GM12878 (cell line): ENCODE data around the gene AGBL4. TPM values are rescaled to one million over a fixed set of nuclear protein-coding genes. Genes with fewer than 3 reads are reported as not detected.

Experiments used
- ATAC-seq: fragments of 200-7000 bp; cut with Tn5 transposase; 3 replicates; pipeline ENCODE4 v1.9.1; 2020; ENCODE audit warnings: mild to moderate bottlenecking, moderate library complexity
- BruUV-seq: library from RNA; stranded (reverse); fragments of 400-500 nt; replicated peaks from 2 replicates; lab custom pipeline; 2021; lab: Mats Ljungman, UMichigan
- CTCF ChIA-PET: fragments of 300-600 bp; sonication (Branson Sonifier 250); formaldehyde crosslinking; extraction: SDS; loops from one replicate; lab custom pipeline; 2021; ENCODE audit warnings: inconsistent platforms; lab: Yijun Ruan, JAX
- POLR2A ChIA-PET: fragments of 350-600 bp; formaldehyde crosslinking; extraction: SDS; loops from one replicate; lab custom pipeline; 2021; ENCODE audit warnings: inconsistent platforms; lab: Charles Lee
- RAD21 ChIA-PET: fragments of 300-600 bp; sonication (Branson Sonifier 250); formaldehyde crosslinking; loops from one replicate; lab custom pipeline; 2023; ENCODE audit warnings: antibody characterized with exemption; ENCODE audit not compliant: unreplicated experiment; lab: Charles Lee
- SMC1A ChIA-PET: fragments of 300-600 bp; sonication (Branson Sonifier 250); formaldehyde crosslinking; loops from one replicate; lab custom pipeline; 2023; ENCODE audit not compliant: unreplicated experiment, uncharacterized antibody; lab: Charles Lee
- DNase-seq: peaks from one replicate; pipeline ENCODE4 v3.0.0-alpha.2; 2011; ENCODE audit warnings: low read depth, low spot score
- FAIRE-seq: peaks from 3 replicates; lab custom pipeline; 2011; peaks lifted over from hg19 to GRCh38; lab: Jason Lieb, UNC
- H2AFZ ChIP-seq: 2 replicates; pipeline ENCODE4 v1.6.0; 2011; ENCODE audit warnings: low read depth, low read length, control low read depth; ENCODE audit not compliant: control insufficient read depth
- H3K27ac ChIP-seq: 2 replicates; pipeline ENCODE4 v1.5.1; 2011; ENCODE audit warnings: control low read depth; ENCODE audit not compliant: control insufficient read depth, insufficient read depth
- H3K27me3 ChIP-seq, 2 experiments: replicated peaks in 1 of 2; 2 replicates each; pipeline versions ENCODE4 v1.6.0 to v1.6.1; 2011; ENCODE audit warnings: low read length in 1 of 2; ENCODE audit not compliant: control insufficient read depth in 2 of 2, insufficient read depth in 2 of 2
- H3K36me3 ChIP-seq, 2 experiments: 2 replicates each; pipeline ENCODE4 v1.5.1; 2011; ENCODE audit warnings: low read length in 1 of 2; ENCODE audit not compliant: control insufficient read depth in 2 of 2, insufficient read depth in 2 of 2
- H3K4me1 ChIP-seq: 2 replicates; pipeline ENCODE4 v1.6.1; 2011; ENCODE audit warnings: mild to moderate bottlenecking, low read length, moderate library complexity, mixed read lengths; ENCODE audit not compliant: control insufficient read depth, insufficient read depth
- H3K4me2 ChIP-seq: 2 replicates; pipeline ENCODE4 v1.6.0; 2011; ENCODE audit warnings: control low read depth; ENCODE audit not compliant: control insufficient read depth, insufficient read depth
- H3K4me3 ChIP-seq: fragments of 200-600 bp; sonication (generic); 2 replicates; pipeline ENCODE4 v1.5.1; 2016
- H3K79me2 ChIP-seq: 2 replicates; pipeline ENCODE4 v1.6.0; 2011; ENCODE audit warnings: low read length; ENCODE audit not compliant: control insufficient read depth, insufficient read depth
- H3K9ac ChIP-seq: 2 replicates; pipeline ENCODE4 v1.8.0; 2011; ENCODE audit warnings: low read length, control low read depth, mixed read lengths; ENCODE audit not compliant: control insufficient read depth, insufficient read depth
- H3K9me3 ChIP-seq: replicated peaks from 3 replicates; pipeline ENCODE4 v1.5.1; 2011; ENCODE audit warnings: mild to moderate bottlenecking, low read length; ENCODE audit not compliant: control insufficient read depth, insufficient read depth
- H4K20me1 ChIP-seq: 2 replicates; pipeline ENCODE4 v1.6.0; 2011; ENCODE audit not compliant: control insufficient read depth, insufficient read depth
- CEBPZ ChIP-seq: fragments of 150-350 bp; IDR thresholded peaks from 2 replicates; pipeline ENCODE4 v1.6.1; 2016; ENCODE audit warnings: low read depth, low read length
- CHD4 ChIP-seq: fragments of 200-600 bp; sonication (generic); IDR thresholded peaks from 2 replicates; pipeline ENCODE4 v1.6.1; 2016; ENCODE audit warnings: mild to moderate bottlenecking
- CREB1 ChIP-seq: IDR thresholded peaks from 2 replicates; pipeline ENCODE4 v1.6.1; 2012; ENCODE audit warnings: low read depth, mild to moderate bottlenecking, inconsistent platforms
- CTCF ChIP-seq, 3 experiments: IDR thresholded peaks in 2 of 3; conservative IDR thresholded peaks in 1 of 3; 2 replicates each; pipeline ENCODE4 v1.5.1; 2011; ENCODE audit warnings: low read depth in 3 of 3, low read length in 3 of 3, mild to moderate bottlenecking in 3 of 3, control low read depth in 2 of 3, moderate library complexity in 2 of 3, inconsistent platforms in 1 of 3, mixed read lengths in 1 of 3; ENCODE audit not compliant: control insufficient read depth in 2 of 3, insufficient read depth in 1 of 3; ENCODE audit errors: extremely low read depth in 1 of 3
- GABPA ChIP-seq: IDR thresholded peaks from 2 replicates; pipeline ENCODE4 v1.6.1; 2014; ENCODE audit warnings: antibody characterized with exemption, low read depth, mild to moderate bottlenecking, inconsistent platforms
- KLF5 ChIP-seq: fragments of 450-650 bp; IDR thresholded peaks from 2 replicates; pipeline ENCODE4 v1.6.1; 2014; ENCODE audit warnings: mild to moderate bottlenecking; ENCODE audit not compliant: partially characterized antibody
- SMC3 ChIP-seq: IDR thresholded peaks from 2 replicates; pipeline ENCODE4 v1.6.1; 2011; ENCODE audit warnings: low read length, improper control_type of control experiment, borderline replicate concordance
- ZNF622 ChIP-seq: fragments of 450-650 bp; IDR thresholded peaks from 2 replicates; pipeline ENCODE4 v1.6.1; 2017; ENCODE audit warnings: mild to moderate bottlenecking, inconsistent platforms
- WGBS: methylation state at CpG from one replicate; pipeline ENCODE4 v1.1.6; 2016; ENCODE audit warnings: low lambda C conversion rate; ENCODE audit not compliant: insufficient replicate concordance, insufficient coverage; ENCODE audit errors: missing lambda C conversion rate; 5-methylcytosine and 5-hydroxymethylcytosine counted together
- in situ Hi-C: fragments of 300-500 bp; cut with MboI; formaldehyde crosslinking; loops from 9 replicates; pipeline ENCODE4 v1.14.3; 2018; ENCODE audit warnings: mixed read lengths
- intact Hi-C: fragments of 100-400 bp; cut with micrococcal nuclease; formaldehyde crosslinking; loops from one replicate; pipeline ENCODE4 v1.14.2; 2022; ENCODE audit not compliant: unreplicated experiment
- polyA plus RNA-seq, 11 experiments: library from polyadenylated mRNA; depleted of rRNA in 4 of 11; unstranded in 6 of 11; stranded (reverse) in 5 of 11; fragments of >200 nt; fragmentation: Nextera tagmentation in 4 of 11; fragmentation: Illumina TruSeq in 1 of 11; extraction: Ambion mirVana in 4 of 11; extraction: Trizol in 1 of 11; gene quantifications; 1 replicate in 1 of 11; 2 replicates in 10 of 11; pipeline versions ENCODE4 v1.2.1 to v1.2.3, GENCODE V29; 2011 to 2016; ENCODE audit warnings: inconsistent platforms in 2 of 11, missing spikeins in 2 of 11, low read depth in 1 of 11
- total RNA-seq, 4 experiments: library from RNA; depleted of rRNA in 3 of 4; stranded (reverse); fragments of >200 nt in 3 of 4; fragmentation: Illumina TruSeq in 1 of 4; extraction: Trizol in 1 of 4; gene quantifications; 2 replicates each; pipeline versions ENCODE4 v1.2.1 to v1.2.3, GENCODE V29; 2013 to 2021

The AGBL4 gene
- total and polyA plus RNA-seq, 10 of the 15 experiments (the other 5 are each of a cell fraction or from before 2014, with no cell fraction given) = 0.31 TPM; not detected in 9

- Histone ChIP-seq H3K9ac (no peak overlapping the region), H3K79me2 (no peaks in the 10 kb centered on the region), H2AFZ (no peak overlapping the region), H3K4me3 (no peak overlapping the region), H3K27me3 (no peaks in the 10 kb centered on the region), H3K4me1 (no peaks in the 10 kb centered on the region), H3K36me3 (no peaks in the 10 kb centered on the region), H3K9me3 (no peaks in the 10 kb centered on the region), H4K20me1 (no peaks in the 10 kb centered on the region), H3K4me2 (no peak overlapping the region), H3K27ac (no peak overlapping the region)
- BruUV-seq = no TSS peak
- ChIA-PET POLR2A (no interaction called here), RAD21 (interaction anchor here (1.9 kb wide), 1 partner anchor 9 kb away, joined by 7 read pairs; no protein-coding TSS in a partner anchor), SMC1A (interaction anchor here (1.6 kb wide), 1 partner anchor 10 kb away, joined by 7 read pairs; no protein-coding TSS in a partner anchor), CTCF (interaction anchor here (1.4 to 5.1 kb wide), 2 partner anchors 9 kb away, joined by 7 to 30 read pairs; no protein-coding TSS in a partner anchor)
- ATAC-seq (no peak), FAIRE-seq (no peak), DNase-seq (no peak)
- 23% methylated on average over 8 of the region's 13 CpGs for WGBS
- intact Hi-C loops = no loop called here
- in situ Hi-C loops = no loop called here
- TF ChIP-seq GABPA (no peak), CTCF (IDR thresholded peaks at IDR 0.05 in 2 of 3, conservative IDR thresholded peaks at IDR 0.05 in 1 of 3; ENCODE audit: control insufficient read depth in 2 of 3, extremely low read depth in 1 of 3, insufficient read depth in 1 of 3, low read depth in 3 of 3, low read length in 3 of 3) (no peak), CEBPZ (no peak), ZNF622 (no peak), SMC3 (no peak), CHD4 (no peak), CREB1 (no peak), KLF5 (no peak)
These were observed 1336.3 kb downstream of the AGBL4 start for GRCh38 chr1:48687282-48688045.
